WTC11 (cell line): ENCODE results near the gene WDR3. TPM values are rescaled to one million over a fixed set of nuclear protein-coding genes. Genes with fewer than 3 reads are reported as not detected.

Source experiments
- ATAC-seq: fragments of 200-7000 bp; cut with Tn5 transposase; 2 replicates; pipeline ENCODE4 v1.10.0; 2021; ENCODE audit warnings: mild to moderate bottlenecking, moderate library complexity
- CTCF ChIA-PET: fragments of 300-600 bp; sonication (Branson Sonifier 250); formaldehyde crosslinking; loops from one replicate; lab custom pipeline; 2021; ENCODE audit warnings: antibody characterized with exemption; lab: Charles Lee
- POLR2A ChIA-PET: fragments of 350-600 bp; sonication (Branson Sonifier 250); formaldehyde crosslinking; loops from one replicate; lab custom pipeline; 2021; ENCODE audit warnings: antibody characterized with exemption; lab: Charles Lee
- DNase-seq: peaks from one replicate; pipeline ENCODE4 v3.0.0; 2021; ENCODE audit warnings: low spot score
- H3K27ac Mint-ChIP-seq: 2 replicates; pipeline ENCODE4 v1.8.0; 2021; ENCODE audit warnings: mixed read lengths
- H3K27me3 Mint-ChIP-seq: 2 replicates; pipeline ENCODE4 v1.8.0; 2021; ENCODE audit warnings: low read depth, mild to moderate bottlenecking, moderate library complexity, mixed read lengths
- H3K36me3 Mint-ChIP-seq: 2 replicates; pipeline ENCODE4 v1.8.0; 2021; ENCODE audit warnings: mixed read lengths
- H3K4me1 Mint-ChIP-seq: 2 replicates; pipeline ENCODE4 v1.8.0; 2022; ENCODE audit warnings: mixed read lengths
- H3K4me3 Mint-ChIP-seq: 2 replicates; pipeline ENCODE4 v1.8.0; 2021; ENCODE audit warnings: mild to moderate bottlenecking, moderate library complexity, mixed read lengths
- H3K9me3 Mint-ChIP-seq: 2 replicates; pipeline ENCODE4 v1.8.0; 2021; ENCODE audit warnings: mixed read lengths
- CREM ChIP-seq: sonication (generic); formaldehyde crosslinking; IDR thresholded peaks from 2 replicates; pipeline ENCODE4 v1.8.1; 2022; ENCODE audit warnings: mild to moderate bottlenecking, missing genetic modification reagents, moderate library complexity
- GABPB1 ChIP-seq: sonication (generic); formaldehyde crosslinking; IDR thresholded peaks from 2 replicates; pipeline ENCODE4 v1.8.1; 2023; ENCODE audit warnings: mild to moderate bottlenecking, missing genetic modification reagents
- GRHL2 ChIP-seq: fragments of 250-450 bp; sonication (Bioruptor Pico); IDR thresholded peaks from 2 replicates; pipeline ENCODE4 v1.8.0; 2022; ENCODE audit warnings: mild to moderate bottlenecking, moderate library complexity; ENCODE audit not compliant: insufficient replicate concordance, severe bottlenecking
- JUN ChIP-seq: sonication (generic); formaldehyde crosslinking; IDR thresholded peaks from 2 replicates; pipeline ENCODE4 v1.8.0; 2023; ENCODE audit warnings: mild to moderate bottlenecking, missing genetic modification reagents
- NFATC4 ChIP-seq: fragments of 250-450 bp; sonication (Bioruptor Pico); IDR thresholded peaks from 2 replicates; pipeline ENCODE4 v1.9.0; 2021; ENCODE audit warnings: mild to moderate bottlenecking
- NFYB ChIP-seq: sonication (generic); formaldehyde crosslinking; conservative IDR thresholded peaks from 2 replicates; pipeline ENCODE4 v1.8.0; 2022; ENCODE audit warnings: low read depth, missing genetic modification reagents
- OVOL2 ChIP-seq: fragments of 250-450 bp; sonication (Bioruptor Pico); IDR thresholded peaks from 2 replicates; pipeline ENCODE4 v1.9.0; 2021; ENCODE audit warnings: mild to moderate bottlenecking, borderline replicate concordance
- TCF7 ChIP-seq: sonication (generic); formaldehyde crosslinking; IDR thresholded peaks from 2 replicates; pipeline ENCODE4 v1.8.0; 2022; ENCODE audit warnings: mild to moderate bottlenecking, low read depth, missing genetic modification reagents, moderate library complexity
- ZNF232 ChIP-seq: sonication (generic); formaldehyde crosslinking; IDR thresholded peaks from 2 replicates; pipeline ENCODE4 v1.8.0; 2022; ENCODE audit warnings: mild to moderate bottlenecking, missing genetic modification reagents
- ZNF263 ChIP-seq: sonication (generic); formaldehyde crosslinking; IDR thresholded peaks from 2 replicates; pipeline ENCODE4 v1.8.1; 2022; ENCODE audit warnings: low read depth, mild to moderate bottlenecking, moderate library complexity, missing genetic modification reagents
- ZNF317 ChIP-seq: sonication (generic); formaldehyde crosslinking; IDR thresholded peaks from 2 replicates; pipeline ENCODE4 v1.8.1; 2023; ENCODE audit warnings: low read depth, mild to moderate bottlenecking, moderate library complexity, missing genetic modification reagents, borderline replicate concordance
- ZNF423 ChIP-seq: fragments of 250-450 bp; sonication (Bioruptor Pico); IDR thresholded peaks from 2 replicates; pipeline ENCODE4 v2.1.2; 2022; ENCODE audit warnings: mild to moderate bottlenecking, moderate library complexity
- total RNA-seq: library from RNA; stranded (reverse); gene quantifications from 3 replicates; pipeline ENCODE4 v1.2.3, GENCODE V29; 2021
- TF ChIP-seq, protein P1 (sequence below): fragments of 250-450 bp; sonication (Bioruptor Pico); IDR thresholded peaks from 2 replicates; pipeline ENCODE4 v1.9.0; 2021; ENCODE audit warnings: moderate library complexity, mild to moderate bottlenecking, inconsistent platforms, borderline replicate concordance
- TF ChIP-seq, protein P2 (sequence below): fragments of 250-450 bp; sonication (Bioruptor Pico); IDR thresholded peaks from 2 replicates; pipeline ENCODE4 v1.9.0; 2021; ENCODE audit warnings: mild to moderate bottlenecking
- TF ChIP-seq, protein P3 (sequence below): sonication (generic); formaldehyde crosslinking; IDR thresholded peaks from 2 replicates; pipeline ENCODE4 v1.8.1; 2022; ENCODE audit warnings: missing genetic modification reagents, borderline replicate concordance
- TF ChIP-seq, protein P4 (sequence below): sonication (generic); formaldehyde crosslinking; IDR thresholded peaks from 2 replicates; pipeline ENCODE4 v1.8.0; 2022; ENCODE audit warnings: mild to moderate bottlenecking, missing genetic modification reagents
- TF ChIP-seq, protein P5 (sequence below): fragments of 250-450 bp; sonication (Bioruptor Pico); IDR thresholded peaks from 2 replicates; pipeline ENCODE4 v1.9.0; 2021; ENCODE audit warnings: mild to moderate bottlenecking, borderline replicate concordance
- TF ChIP-seq, protein P6 (sequence below): fragments of 250-450 bp; sonication (Bioruptor Pico); conservative IDR thresholded peaks from 2 replicates; pipeline ENCODE4 v1.9.0; 2021; ENCODE audit warnings: mild to moderate bottlenecking
- TF ChIP-seq, protein P7 (sequence below): sonication (generic); formaldehyde crosslinking; IDR thresholded peaks from 2 replicates; pipeline ENCODE4 v1.8.1; 2022; ENCODE audit warnings: low read depth, mild to moderate bottlenecking, moderate library complexity, missing genetic modification reagents, borderline replicate concordance
- TF ChIP-seq, protein P8 (sequence below): fragments of 250-450 bp; sonication (Bioruptor Pico); IDR thresholded peaks from 2 replicates; pipeline ENCODE4 v2.1.2; 2022; ENCODE audit warnings: mild to moderate bottlenecking, moderate library complexity
- TF ChIP-seq, protein P9 (sequence below): sonication (generic); formaldehyde crosslinking; IDR thresholded peaks from 2 replicates; pipeline ENCODE4 v1.8.1; 2023; ENCODE audit warnings: mild to moderate bottlenecking, missing genetic modification reagents, moderate library complexity

The WDR3 gene
- total RNA-seq, 1 experiment from 2014 or later = 50.0 TPM

DNA sequence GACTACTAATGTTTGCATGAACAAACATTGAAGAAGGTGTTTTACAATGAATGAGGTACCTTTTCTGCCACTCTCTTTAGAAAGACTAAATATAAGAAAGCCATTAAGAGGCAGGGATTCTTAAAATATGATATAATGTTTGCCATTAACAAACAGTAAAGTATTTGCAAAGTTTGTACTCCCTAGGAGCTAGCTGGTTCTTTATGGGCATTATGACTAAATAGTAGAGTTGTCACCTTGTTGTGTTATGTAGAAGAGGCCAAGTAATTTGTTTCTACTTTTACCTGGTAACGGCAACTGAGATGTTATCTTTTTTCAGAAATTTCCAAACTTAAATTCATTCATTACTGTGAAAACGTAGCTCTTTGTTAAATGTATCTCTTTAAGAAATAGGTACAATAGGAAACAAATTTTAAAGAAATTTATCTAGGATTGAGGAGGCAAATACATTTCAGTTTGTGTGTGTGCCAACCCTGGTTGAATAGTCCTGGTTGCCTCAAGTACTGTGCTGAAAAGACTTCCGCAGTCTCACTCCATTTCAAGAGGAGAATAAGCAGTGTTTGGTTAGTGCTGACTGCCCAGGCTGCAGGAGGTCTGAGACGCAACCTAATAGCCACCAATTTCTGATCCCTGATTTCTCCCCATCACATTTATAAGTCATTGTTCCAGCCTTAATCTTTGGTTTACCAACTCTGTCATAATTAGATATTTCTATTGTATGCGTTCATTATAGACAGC is 52.1 kb downstream of the WDR3 start:
- CTCF ChIA-PET = no interaction called here
- no peak overlapping the region for H3K4me3 Mint-ChIP-seq
- TF ChIP-seq, protein P1, sequence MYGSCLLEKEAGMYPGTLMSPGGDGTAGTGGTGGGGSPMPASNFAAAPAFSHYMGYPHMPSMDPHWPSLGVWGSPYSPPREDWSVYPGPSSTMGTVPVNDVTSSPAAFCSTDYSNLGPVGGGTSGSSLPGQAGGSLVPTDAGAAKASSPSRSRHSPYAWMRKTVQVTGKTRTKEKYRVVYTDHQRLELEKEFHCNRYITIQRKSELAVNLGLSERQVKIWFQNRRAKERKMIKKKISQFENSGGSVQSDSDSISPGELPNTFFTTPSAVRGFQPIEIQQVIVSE (CRISPR knock-in tag) = no peak
- TF ChIP-seq, protein P2, sequence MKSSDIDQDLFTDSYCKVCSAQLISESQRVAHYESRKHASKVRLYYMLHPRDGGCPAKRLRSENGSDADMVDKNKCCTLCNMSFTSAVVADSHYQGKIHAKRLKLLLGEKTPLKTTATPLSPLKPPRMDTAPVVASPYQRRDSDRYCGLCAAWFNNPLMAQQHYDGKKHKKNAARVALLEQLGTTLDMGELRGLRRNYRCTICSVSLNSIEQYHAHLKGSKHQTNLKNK (CRISPR knock-in tag) = no peak
- TF ChIP-seq NFATC4 (CRISPR knock-in tag) (no peak), JUN (CRISPR knock-in tag) (no peak), ZNF317 (CRISPR knock-in tag) (no peak), ZNF423 (CRISPR knock-in tag) (no peak), CREM (CRISPR knock-in tag) (no peak), ZNF263 (no peak), GABPB1 (CRISPR knock-in tag) (no peak), TCF7 (CRISPR knock-in tag) (no peak), NFYB (no peak), OVOL2 (CRISPR knock-in tag) (no peak)
- TF ChIP-seq, protein P3, sequence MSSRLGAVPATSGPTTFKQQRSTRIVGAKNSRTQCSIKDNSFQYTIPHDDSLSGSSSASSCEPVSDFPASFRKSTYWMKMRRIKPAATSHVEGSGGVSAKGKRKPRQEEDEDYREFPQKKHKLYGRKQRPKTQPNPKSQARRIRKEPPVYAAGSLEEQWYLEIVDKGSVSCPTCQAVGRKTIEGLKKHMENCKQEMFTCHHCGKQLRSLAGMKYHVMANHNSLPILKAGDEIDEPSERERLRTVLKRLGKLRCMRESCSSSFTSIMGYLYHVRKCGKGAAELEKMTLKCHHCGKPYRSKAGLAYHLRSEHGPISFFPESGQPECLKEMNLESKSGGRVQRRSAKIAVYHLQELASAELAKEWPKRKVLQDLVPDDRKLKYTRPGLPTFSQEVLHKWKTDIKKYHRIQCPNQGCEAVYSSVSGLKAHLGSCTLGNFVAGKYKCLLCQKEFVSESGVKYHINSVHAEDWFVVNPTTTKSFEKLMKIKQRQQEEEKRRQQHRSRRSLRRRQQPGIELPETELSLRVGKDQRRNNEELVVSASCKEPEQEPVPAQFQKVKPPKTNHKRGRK (CRISPR knock-in tag) = no peak
- H3K9me3 Mint-ChIP-seq = peaks cover 5% of the 10 kb centered on the region
- ATAC-seq (no peak), DNase-seq (no peak)
- no peaks in the 10 kb centered on the region for H3K27me3 Mint-ChIP-seq
- no peaks in the 10 kb centered on the region for H3K4me1 Mint-ChIP-seq
- no peaks in the 10 kb centered on the region for H3K36me3 Mint-ChIP-seq
- POLR2A ChIA-PET = interaction anchor here (0.8 kb wide), 1 partner anchor 1609 kb away, joined by 3 read pairs; the partner anchor contains the start of gene ATP1A1
- no peak overlapping the region for H3K27ac Mint-ChIP-seq

DNA sequence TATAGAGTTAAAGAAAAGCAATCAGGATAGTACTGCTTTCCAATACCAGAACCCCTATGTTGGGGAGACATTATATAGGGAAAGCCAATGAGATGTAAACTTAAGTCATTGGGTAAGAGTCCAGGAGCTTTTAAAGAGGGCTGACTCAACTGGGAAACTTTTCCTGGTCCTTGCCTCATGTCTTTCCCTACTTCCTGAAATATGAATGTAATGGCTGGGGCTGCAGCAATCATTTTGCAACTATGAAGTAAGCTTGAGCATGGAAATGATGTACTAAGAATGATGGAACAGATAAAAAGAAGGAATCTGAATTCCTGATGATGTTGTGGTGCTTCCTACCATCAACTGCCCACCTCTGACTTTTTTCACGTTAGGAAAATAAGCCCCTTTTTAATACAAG is 55.7 kb downstream of the WDR3 start:
- POLR2A ChIA-PET = no interaction called here
- TF ChIP-seq, protein P4, sequence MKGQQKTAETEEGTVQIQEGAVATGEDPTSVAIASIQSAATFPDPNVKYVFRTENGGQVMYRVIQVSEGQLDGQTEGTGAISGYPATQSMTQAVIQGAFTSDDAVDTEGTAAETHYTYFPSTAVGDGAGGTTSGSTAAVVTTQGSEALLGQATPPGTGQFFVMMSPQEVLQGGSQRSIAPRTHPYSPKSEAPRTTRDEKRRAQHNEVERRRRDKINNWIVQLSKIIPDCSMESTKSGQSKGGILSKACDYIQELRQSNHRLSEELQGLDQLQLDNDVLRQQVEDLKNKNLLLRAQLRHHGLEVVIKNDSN = no peak
- TF ChIP-seq GRHL2 (CRISPR knock-in tag) = no peak
- TF ChIP-seq, protein P5, sequence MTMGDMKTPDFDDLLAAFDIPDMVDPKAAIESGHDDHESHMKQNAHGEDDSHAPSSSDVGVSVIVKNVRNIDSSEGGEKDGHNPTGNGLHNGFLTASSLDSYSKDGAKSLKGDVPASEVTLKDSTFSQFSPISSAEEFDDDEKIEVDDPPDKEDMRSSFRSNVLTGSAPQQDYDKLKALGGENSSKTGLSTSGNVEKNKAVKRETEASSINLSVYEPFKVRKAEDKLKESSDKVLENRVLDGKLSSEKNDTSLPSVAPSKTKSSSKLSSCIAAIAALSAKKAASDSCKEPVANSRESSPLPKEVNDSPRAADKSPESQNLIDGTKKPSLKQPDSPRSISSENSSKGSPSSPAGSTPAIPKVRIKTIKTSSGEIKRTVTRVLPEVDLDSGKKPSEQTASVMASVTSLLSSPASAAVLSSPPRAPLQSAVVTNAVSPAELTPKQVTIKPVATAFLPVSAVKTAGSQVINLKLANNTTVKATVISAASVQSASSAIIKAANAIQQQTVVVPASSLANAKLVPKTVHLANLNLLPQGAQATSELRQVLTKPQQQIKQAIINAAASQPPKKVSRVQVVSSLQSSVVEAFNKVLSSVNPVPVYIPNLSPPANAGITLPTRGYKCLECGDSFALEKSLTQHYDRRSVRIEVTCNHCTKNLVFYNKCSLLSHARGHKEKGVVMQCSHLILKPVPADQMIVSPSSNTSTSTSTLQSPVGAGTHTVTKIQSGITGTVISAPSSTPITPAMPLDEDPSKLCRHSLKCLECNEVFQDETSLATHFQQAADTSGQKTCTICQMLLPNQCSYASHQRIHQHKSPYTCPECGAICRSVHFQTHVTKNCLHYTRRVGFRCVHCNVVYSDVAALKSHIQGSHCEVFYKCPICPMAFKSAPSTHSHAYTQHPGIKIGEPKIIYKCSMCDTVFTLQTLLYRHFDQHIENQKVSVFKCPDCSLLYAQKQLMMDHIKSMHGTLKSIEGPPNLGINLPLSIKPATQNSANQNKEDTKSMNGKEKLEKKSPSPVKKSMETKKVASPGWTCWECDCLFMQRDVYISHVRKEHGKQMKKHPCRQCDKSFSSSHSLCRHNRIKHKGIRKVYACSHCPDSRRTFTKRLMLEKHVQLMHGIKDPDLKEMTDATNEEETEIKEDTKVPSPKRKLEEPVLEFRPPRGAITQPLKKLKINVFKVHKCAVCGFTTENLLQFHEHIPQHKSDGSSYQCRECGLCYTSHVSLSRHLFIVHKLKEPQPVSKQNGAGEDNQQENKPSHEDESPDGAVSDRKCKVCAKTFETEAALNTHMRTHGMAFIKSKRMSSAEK = no peak
- TF ChIP-seq, protein P6, sequence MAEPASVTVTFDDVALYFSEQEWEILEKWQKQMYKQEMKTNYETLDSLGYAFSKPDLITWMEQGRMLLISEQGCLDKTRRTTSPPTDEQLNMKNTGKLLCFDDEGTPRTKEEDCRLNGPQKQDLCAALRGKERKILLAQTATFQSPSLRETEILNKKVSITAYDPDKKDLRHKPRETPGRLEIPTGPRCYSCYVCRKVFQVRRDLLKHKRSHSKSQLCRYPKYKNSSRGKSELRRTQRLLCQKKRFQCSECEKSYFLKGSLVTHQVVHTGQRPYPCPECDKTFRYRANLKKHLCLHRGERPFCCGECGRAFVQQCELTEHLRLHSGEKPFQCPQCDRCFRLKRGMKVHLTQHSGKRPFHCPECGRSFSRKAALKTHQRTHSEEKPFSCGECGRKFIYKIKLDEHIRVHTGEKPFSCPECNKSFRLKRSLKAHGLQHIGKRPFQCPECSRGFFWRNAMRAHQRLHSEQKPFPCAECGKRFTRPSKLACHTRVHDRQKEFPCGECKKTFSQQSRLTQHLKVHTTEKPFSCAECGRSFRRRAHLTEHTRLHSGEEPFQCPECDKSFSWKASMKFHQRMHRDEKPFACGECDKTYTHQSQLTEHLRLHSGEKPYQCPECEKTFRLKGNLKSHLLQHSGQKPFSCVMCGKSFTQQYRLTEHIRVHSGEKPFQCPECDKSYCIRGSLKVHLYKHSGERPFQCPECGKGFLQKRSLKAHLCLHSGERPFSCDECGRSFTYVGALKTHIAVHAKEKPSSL (CRISPR knock-in tag) = no peak
- TF ChIP-seq, protein P7, sequence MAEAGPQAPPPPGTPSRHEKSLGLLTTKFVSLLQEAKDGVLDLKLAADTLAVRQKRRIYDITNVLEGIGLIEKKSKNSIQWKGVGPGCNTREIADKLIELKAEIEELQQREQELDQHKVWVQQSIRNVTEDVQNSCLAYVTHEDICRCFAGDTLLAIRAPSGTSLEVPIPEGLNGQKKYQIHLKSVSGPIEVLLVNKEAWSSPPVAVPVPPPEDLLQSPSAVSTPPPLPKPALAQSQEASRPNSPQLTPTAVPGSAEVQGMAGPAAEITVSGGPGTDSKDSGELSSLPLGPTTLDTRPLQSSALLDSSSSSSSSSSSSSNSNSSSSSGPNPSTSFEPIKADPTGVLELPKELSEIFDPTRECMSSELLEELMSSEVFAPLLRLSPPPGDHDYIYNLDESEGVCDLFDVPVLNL (CRISPR knock-in tag) = no peak
- TF ChIP-seq, protein P8, sequence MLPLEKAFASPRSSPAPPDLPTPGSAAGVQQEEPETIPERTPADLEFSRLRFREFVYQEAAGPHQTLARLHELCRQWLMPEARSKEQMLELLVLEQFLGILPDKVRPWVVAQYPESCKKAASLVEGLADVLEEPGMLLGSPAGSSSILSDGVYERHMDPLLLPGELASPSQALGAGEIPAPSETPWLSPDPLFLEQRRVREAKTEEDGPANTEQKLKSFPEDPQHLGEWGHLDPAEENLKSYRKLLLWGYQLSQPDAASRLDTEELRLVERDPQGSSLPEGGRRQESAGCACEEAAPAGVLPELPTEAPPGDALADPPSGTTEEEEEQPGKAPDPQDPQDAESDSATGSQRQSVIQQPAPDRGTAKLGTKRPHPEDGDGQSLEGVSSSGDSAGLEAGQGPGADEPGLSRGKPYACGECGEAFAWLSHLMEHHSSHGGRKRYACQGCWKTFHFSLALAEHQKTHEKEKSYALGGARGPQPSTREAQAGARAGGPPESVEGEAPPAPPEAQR (CRISPR knock-in tag) = no peak
- TF ChIP-seq ZNF232 = no peak
- no peak for TF ChIP-seq OVOL2 (CRISPR knock-in tag)
- TF ChIP-seq, protein P9, sequence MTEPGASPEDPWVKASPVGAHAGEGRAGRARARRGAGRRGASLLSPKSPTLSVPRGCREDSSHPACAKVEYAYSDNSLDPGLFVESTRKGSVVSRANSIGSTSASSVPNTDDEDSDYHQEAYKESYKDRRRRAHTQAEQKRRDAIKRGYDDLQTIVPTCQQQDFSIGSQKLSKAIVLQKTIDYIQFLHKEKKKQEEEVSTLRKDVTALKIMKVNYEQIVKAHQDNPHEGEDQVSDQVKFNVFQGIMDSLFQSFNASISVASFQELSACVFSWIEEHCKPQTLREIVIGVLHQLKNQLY (CRISPR knock-in tag) = no peak

More for the DNA sequence above, 55.7 kb downstream of the WDR3 start:
- DNase-seq (no peak), ATAC-seq (no peak)
- H3K4me1 Mint-ChIP-seq = peaks cover 9% of the 10 kb centered on the region
- no peak overlapping the region for H3K4me3 Mint-ChIP-seq
- no peaks in the 10 kb centered on the region for H3K36me3 Mint-ChIP-seq
- CTCF ChIA-PET = no interaction called here
- H3K27ac Mint-ChIP-seq = no peak overlapping the region
- H3K9me3 Mint-ChIP-seq = peaks cover 11% of the 10 kb centered on the region
- no peaks in the 10 kb centered on the region for H3K27me3 Mint-ChIP-seq
